HG03565 (cell line): ENCODE results near the gene ARID1B.

Experiments used
- ATAC-seq: cut with Tn5 transposase; IDR thresholded peaks from one replicate; pipeline ENCODE4 v1.9.1; 2021; ENCODE audit warnings: mild to moderate bottlenecking, moderate library complexity; ENCODE audit not compliant: unreplicated experiment

Gene ARID1B

DNA sequence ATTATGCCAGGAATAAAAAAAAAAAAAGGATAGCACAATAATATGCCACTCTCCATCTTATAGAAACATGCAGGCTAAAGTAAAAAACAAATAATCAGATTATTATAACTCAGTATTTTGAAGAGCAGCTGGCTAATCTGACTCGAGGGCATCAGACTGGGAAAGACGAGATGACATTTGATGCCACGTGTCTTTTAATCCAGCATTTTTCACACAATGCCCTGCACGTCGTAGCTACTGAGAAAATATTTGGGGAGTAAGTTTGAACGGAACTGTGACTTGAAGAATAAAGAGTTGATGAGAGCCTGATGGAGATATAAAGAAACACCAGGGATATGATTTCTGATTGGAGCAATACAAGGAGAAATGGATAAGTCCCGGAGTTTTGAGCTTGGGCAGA lies 237.7 kb downstream of the ARID1B start:
- ATAC-seq: no peak

- ATAC-seq: no peak
These were observed 239.8 kb downstream of the ARID1B start for GRCh38 chr6:157017022-157017421.

DNA sequence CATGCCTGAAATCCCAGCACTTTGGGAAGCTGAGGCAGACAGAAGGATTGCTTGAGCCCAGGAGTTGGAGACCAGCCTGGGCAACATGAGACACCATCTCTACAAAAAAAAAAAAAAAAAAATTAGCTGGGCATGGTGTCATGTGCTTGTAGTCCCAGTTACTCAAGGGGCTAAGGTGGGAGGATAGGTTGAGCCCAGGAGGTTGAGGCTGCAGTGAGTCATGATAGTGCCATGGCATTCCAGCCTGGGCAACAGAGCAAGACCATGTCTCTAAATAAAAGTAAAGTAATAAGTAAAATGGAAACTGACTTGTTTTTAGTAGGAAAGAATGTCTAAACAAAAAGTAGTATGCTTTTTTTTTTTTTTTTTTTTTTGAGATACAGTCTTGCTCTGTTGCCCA lies 240.7 kb downstream of the ARID1B start:
- ATAC-seq: no peak

DNA sequence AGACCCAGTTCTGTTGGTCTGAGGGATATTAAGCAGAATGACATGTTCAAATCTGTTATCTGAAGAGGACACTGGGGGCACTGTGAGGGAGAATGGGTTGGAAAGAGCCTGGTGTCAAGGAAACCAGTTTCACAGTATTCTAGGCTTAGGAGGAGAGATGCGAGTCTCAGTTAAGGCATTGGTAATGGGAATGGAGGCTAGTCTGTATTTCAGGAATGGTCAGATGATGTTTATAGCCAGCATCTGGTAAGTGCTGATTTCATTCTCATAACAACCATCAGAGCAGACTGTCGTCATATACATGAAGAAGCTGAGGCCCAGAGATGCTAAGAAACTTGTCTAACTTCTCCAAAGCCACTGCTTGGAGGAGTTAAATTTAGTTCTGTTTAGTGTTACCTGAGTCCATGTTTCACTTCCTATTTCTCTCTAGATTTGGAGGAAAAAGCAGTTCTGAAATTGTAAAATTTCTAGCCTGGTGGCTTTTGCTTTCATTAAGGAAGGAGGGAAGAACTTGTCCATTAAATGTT lies 242.0 kb downstream of the ARID1B start:
- no peak for ATAC-seq

- no peak for ATAC-seq
These were observed 242.6 kb downstream of the ARID1B start for GRCh38 chr6:157019733-157020132.

DNA sequence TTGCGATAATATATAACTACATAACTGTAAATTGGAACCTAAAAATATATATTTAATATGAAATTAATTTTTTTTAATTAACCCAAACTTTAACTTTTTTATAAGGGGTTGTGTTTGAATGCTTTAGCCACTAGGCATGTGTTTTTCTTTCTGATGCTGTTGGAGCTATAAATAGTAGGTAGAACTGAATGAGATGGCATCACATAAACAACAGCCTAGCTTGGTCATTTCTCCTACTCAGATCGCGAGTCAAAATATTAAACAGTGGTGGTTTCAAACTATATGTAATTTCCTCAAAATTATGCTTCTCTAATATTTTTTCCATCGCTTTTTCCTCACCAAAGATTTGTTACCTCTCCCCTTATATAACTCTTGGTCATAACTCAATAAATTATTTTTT lies 243.2 kb downstream of the ARID1B start:
- ATAC-seq: no peak

- peak; percentile 18 for ATAC-seq
These were observed 243.7 kb downstream of the ARID1B start for GRCh38 chr6:157020881-157021343.

GRCh38 chr6:157021344-157021992 lies 244.3 kb downstream of the ARID1B start:
- ATAC-seq: peak; percentile 64

DNA sequence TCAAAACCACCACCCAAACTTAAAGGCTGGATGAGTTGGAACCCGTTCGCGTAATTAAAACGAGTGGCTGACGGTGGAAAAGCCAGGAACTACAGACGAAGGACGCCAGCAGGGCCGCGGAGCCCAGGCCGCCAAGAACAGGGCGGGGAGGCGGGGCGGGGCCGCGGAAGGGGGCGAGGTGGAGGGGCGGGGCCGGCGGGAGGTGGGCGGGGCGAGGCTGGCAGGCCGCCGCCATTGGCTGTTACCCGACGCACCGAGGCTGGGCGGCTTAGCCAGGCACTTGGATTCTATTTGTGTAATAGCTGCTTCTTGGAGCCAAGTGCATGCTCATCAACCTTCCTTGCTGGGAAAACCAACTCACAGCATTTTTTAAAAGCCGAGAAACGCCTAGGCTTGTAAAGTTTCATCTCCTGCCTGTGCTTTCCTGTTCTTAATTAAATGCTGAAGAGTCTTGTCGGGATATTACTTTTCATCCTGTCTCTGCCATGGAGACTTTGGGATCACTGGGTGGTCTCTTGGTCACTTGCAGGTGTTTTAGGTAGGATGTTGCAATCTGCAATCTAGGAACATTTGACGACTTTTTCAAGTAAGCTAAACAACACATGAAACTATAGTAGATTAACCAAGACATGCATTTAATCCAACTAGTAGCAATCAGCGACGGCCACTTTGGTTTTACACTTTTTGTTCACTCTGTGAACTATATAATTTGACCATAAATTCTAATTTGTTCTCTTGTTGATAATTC lies 245.0 kb downstream of the ARID1B start:
- peak; percentile 24 for ATAC-seq

DNA sequence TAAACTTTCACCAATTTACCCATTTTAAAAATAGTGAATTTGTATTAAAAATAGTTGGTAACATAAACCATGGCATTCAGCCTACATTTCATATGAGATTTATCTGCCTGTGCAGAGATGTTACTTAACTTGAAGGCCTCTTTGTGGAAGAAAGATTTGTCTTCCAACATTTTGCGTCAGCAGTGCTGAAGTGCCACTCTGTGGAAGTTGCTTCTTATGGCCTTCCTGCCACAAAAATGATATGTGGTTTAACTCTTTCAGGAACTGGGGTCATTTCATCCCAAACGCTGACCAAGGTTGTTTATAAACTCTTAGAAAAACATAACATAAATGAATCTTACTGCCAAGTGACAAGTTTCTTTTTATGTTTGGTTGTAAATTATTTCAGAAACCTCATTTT lies 246.8 kb downstream of the ARID1B start:
- ATAC-seq: no peak

DNA sequence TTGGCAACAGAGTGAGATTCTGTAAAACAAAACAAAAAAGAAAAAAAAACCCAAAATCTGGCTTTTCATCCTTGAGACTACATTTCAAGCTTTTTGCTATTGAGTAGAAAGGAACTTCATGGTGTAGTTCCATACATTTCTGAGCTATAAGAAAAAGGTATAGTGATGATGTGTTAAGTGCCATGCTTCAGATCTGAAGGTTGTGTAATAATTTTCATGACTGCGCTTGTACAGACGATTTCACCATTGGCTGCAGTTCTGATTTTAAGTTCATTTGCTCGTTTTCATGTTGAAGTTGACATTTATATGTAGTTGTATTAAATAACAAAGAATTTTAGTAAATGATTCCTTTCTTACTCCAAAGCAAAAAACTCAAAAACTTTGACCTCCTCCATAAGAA lies 247.6 kb downstream of the ARID1B start:
- ATAC-seq: no peak

GRCh38 chr6:157025437-157025836 lies 248.3 kb downstream of the ARID1B start:
- ATAC-seq: no peak

- peak; percentile 64 for ATAC-seq
These were observed 253.0 kb downstream of the ARID1B start for GRCh38 chr6:157029980-157030690.

DNA sequence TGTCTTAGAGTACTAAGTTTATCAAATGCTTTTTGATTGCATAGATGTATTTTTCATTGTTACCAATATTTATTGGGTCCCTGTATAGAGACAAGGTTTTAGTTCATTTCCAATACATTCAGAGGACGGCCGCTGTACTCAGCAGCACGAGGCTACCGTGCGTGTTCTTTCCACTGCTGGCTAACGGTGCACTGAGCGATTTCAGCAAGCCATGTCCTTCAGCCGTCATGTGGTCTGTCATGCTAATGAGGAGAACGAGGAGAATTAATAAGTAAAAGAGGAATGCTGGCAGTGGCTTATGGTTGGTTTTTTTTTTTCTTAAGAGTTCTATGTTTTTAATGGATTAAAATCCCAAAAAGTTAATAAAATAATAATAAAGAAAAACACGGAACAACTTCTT lies 253.6 kb downstream of the ARID1B start:
- no peak for ATAC-seq

- ATAC-seq: no peak
These were observed 255.7 kb downstream of the ARID1B start for GRCh38 chr6:157032923-157033322.

DNA sequence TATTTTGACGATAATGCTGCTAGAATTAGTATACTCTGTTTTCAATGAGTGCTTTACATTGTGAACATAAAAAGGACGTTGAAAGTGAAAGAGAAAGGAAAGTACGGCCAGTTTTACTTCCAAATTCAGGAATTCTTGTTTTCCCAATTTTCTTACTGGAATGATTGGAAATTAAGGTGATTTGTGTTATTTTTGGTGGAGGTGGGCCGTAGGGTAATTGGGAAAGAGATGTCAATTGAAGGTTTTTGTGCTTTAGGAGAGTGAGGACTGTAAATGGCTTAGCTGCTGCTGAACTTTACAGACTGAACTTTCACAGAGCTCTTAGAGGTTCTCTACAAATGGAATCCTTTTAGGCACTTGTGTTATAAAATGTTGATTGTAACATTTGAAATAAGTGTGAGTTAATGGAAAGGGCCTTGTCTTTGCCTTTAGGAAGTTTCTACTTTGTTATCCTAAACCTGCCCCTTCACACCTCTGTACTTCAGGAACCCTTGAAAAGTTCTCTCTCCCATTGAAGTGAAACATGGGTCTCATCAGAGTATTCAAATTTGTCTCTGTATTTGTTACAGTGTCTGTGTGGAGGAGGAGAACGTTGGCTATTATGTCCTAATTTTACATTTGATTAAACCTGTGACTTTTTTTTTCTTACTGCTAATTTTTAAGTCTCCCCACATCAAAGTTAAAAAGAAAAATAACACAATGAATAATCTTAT lies 256.4 kb downstream of the ARID1B start:
- ATAC-seq: no peak

DNA sequence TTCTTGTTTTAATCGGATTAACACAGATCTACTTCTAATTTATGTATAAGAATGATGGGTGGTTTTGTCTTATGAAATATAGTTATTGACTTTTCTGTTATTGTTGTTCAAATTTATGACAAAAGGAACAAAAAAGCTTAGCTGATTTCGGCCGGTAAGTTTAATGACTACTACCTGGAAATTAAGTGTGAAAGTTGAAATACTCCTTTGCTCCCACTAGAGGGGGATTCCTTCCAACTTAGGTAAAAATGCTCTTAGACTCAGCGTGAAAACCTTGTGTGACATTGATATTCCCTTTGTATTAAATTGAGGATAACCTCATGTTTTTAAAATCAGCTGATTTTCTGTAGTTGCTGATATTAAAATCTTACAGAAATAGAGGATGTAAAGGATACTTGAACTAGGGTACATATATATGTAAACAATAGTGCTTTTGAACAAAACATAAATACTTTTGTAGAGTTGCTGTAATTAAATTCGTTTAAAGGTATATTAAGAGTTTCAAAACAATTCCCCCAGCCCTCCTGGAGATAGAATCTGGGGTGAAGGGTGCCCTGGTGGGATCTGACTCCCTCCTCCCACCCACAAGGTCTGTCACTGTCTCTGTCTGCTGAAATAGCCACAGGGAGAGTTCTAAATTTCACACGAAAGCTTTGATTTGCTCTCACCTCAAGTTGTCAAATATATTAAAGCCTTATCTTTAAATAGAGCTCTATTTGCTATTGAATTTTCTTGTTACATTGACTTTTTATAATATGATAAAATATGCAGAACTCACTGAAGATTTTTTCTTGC lies 257.5 kb downstream of the ARID1B start:
- no peak for ATAC-seq

- ATAC-seq: no peak
These were observed 258.4 kb downstream of the ARID1B start for GRCh38 chr6:157035546-157035945.

DNA sequence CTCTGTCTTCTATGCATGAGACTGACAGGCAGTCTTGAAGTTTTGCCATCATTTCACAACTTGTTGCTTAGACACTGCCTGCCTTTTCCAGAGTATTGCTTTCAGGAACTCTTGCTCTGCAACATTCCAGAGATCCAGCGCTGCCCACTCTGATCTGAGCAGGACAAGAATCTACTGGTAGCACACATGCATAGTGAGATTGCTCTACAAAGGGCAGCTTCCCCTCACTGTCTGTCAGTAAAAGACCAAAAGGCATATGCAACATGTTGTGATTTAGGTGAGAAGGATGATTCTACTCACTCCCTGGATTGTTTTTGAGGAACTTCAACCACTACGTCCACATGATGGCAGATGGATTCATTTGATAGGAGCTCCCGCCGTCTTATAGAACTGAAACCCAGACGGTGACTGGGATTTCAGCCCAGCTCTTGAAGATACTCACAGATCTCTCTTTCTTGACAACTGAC lies 259.1 kb downstream of the ARID1B start:
- ATAC-seq: no peak

- ATAC-seq: no peak
These were observed 260.0 kb downstream of the ARID1B start for GRCh38 chr6:157037165-157037564.
